ENCODE measurements around the gene SLC25A19.

The SLC25A19 gene

DNA sequence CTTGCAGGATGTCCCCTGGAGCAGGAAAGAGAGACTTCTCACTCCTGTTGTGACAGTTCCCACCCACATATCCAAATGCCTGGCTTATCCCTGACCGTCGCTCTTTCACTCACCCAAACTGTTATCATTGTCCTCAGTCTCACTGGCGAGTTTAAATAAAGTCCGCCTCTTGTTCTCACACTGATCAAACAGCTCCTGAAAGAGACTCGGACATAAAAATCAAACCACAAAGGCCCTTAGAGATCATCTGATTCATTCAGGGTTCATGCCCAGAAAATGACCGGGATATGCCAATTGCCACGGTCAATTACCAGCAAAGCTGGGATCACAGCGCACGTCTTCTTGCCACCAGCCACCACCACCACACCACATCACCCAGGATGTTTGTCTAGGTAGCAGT is 47.7 kb downstream of the SLC25A19 start:
- DNase-seq (ENCODE audit: low spot score) = no peak

DNA sequence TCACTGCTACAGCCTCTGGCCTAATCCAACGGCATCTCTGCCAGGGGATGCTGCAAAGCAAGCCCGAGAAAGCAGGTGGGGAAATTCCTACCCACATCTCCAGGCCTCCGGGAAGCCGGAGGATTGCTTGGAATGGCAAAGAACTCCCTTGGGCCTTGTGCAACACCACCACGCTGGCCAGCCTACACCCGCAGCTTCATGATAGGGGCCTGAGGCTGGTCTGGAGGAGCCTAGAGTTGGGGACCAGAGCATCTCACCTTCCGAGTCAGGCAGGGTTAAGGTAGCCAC is 48.1 kb downstream of the SLC25A19 start:
- no peak for DNase-seq (ENCODE audit: low spot score)

DNA sequence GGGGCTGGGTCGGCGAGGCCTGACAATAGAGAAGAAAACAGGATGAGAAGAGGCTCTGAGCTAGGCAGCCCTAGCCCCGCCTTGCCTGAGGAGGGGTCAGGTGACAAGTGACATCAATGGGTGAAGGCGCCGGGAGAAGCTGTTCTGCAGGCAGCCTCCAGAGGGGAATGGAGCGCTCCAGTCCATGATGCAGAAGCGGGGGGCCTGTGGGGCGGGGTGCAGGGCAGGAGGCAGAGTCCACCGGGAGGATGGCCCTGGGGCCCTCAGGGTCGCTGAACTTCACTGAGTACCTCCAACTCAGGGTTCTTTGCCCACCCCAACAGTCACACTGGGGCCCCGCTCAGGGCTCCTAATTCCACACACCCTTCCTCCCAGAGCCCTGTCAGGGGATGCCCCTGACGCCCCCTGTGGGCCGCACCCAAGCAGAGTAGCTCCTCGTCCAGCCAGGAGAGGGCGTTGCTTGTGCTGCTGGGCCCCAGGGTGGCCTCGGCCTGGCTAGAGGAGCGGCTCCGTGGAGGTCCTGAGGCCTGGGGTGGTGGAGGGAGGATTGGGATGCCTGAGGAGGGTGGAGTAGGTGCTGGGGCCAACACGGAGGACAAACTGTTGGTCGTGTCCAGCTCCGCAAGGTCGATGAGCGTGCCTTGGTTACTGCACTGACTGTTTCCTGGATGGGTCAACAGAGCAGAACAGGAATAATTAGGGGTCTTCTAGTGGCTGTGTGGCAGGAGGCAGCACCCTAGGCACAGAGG is 48.7 kb downstream of the SLC25A19 start:
- no peak for DNase-seq (ENCODE audit: low spot score)

DNA sequence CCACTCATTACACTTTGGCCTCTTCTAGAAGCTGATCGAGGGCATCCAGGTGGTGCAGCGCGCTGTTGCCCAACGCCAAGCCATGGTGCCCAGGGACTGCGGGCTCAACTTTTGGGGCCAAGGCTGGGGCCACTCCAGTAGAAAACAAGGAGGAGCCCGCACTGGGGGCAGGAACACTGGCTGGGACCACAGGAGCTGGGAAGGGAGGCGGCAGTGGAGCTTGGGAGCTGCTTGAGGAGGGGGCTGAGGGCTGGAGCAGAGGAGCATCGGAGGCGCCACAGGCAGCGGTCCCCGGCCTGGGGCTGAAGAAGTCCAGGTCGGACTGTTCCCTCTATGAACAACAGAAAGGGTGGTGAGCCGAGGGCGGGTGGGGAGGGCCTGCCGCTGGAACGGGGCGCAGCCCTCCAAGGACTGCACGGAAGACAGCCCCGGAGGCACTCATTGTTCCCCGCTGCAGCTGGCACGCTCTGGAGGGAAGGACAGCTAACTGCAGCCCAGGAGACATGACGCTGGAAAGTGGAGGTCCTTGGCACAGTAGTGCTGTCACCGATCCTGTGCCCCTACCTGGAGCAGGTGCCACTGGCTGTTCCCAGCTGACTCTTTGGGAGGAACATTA is 49.3 kb downstream of the SLC25A19 start:
- no peak for DNase-seq (ENCODE audit: low spot score)

DNA sequence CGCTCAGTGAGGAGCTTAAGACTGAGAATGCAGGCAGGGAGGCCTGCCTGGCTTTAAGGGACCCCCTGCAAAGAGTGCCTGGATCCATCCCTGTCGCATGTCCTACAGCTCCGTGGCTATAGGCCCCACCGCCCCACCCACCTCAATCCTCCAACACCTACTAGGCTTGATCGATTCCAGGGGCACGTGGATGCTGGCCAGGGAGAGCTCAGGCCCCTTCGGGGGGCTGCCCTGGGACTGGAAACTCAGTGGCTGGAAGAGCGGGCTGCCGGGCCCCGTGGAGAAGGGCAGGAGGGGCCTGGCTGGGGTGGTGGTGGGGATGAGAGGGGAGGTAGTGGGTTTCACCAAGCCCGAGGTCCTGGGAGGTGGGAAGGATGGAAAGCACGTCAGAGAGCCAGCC is 50.0 kb downstream of the SLC25A19 start:
- DNase-seq (ENCODE audit: low spot score) = no peak

DNA sequence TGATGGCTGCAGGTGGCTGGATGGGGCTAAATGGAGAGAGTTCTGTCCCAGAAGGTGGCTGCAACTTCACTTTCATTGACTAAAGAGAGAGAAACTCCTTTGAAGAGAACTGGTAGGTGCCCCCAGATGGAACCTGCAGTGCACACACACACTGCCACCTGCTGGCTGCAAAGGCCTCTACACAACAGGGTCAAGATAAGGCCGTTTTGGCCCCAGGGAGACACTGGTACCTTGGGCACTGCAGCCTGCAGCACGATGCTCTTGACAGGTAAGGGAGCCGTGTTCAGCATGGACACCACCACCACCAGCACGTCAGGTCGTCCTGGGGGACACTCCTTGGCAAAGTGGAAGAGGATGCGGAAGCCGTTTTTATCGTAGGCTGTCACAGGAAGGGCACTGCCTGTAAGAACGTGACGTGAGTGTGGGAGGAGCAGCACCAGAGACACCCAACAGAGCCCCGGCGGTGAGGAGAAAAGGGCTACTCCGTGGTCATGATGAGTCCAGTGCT is 50.5 kb downstream of the SLC25A19 start:
- no peak for DNase-seq (ENCODE audit: low spot score)

DNA sequence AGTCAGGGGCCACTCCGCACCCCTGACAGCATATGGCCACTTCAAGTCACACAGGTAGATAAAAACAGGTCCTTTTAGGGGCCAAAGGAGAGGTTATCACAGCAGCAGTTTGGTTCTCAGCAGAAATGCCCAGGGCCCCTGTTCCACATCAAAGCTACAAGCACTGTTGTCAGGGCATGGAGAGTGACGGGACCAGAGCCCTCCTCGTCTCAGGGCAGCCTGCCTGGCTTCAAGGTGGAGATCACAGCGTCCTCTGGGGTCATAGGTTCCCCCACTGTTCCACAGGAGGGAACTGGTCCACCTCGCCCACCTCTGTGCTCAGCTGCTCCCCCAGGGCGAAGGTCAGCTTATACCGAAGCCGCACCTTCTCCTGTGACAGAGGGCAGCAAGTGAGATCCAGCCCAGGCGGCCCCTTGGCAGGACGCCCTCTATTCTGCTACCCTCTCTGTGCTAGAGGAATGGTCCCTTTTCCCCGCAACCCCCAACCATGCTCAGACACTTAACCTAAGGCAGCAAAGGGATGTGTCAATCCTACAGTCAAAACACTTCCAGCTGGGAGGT is 51.1 kb downstream of the SLC25A19 start:
- no peak for DNase-seq (ENCODE audit: low spot score)

DNA sequence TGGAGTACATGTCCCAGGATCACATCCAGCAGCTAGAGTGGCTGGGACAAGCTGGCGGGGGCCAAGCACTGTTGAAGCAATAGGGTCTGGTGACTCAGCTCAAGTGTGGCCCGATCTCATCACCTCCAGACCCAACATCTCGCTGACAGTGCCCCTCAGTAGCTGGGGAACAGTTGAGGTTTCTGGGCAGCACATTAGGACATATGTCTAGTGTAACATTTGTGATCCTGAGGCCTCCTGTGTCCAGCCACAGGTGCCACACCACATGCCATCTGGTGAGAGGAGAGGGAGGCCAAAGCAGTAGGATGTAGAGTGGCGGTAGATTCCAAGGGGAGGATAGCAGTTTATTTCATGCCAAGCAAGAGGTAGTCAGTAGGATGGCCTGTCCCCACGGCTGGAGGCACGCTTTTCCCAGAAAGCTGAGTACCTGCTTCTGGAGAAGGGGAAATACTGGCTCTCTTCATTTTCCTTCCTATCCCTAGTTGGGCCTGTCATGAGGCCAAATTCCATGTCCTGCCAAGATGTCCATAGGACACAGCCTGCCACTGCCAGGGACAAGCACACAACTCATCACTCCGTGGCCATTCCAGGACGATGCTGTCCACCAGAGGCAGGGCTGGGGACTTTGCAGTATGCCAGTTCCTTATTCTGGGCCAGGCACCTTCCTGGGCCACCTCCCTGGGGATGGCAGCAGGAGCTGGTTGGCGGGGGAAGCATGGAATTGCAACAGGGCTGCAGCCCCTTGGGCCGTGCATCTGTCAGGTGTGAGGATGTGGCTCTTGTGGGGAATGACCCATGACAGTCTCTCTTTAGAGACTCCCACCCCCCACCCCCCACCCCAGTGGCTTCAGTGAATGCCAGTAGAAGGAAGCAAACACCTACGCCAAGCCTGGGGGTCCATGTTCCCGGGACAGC is 51.9 kb downstream of the SLC25A19 start:
- DNase-seq (ENCODE audit: low spot score) = no peak

DNA sequence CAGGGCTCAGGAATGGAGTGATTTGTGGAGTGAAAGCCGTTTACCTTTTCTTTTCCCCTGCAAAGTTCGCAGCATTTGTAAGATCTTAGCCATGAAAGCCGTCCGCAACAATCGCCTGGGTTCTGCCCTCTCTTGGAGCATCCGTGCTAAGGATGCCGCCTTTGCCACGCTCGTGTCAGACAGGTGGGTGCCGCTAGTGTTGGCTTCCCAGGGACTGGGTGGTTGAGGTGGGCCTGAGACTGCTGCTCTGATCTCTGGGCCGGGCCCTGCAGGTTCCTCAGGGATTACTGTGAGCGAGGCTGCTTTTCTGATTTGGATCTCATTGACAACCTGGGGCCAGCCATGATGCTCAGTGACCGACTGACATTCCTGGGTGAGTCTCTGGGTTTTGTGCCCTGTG is 56.4 kb downstream of the SLC25A19 start:
- no peak for DNase-seq (ENCODE audit: low spot score)

DNA sequence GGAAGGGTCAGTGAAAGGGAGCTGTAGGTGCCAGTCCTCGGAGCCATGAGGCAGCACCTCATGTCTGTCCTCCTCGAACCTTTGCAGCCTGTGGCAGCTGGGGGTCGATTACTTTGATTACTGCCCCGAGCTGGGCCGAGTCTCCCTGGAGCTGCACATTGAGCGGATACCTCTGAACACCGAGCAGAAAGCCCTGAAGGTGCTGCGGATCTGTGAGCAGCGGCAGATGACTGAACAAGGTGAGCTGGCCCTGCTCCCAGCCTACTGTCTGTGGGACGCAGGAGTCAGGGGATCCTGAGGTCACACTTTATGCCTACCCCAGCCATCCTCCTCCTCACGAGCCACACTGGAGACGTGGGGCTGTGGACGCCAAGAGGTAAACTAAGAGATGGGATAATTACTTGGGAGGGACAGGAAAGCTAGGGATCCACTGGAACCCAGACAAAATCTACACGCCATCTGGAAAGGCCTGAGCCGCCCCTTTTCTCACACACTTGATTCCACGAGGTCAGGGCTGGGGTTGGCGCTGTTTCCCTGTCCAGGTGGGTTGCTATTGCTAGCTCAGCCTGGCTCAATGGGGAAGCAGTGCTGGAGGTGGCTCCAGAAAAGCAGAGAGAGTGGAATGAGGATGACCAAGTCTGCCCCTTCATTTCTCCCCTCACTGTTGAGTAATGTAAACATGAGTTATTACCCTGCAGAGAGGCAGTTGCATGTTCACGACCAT is 57.3 kb downstream of the SLC25A19 start:
- no peak for DNase-seq (ENCODE audit: low spot score)

DNA sequence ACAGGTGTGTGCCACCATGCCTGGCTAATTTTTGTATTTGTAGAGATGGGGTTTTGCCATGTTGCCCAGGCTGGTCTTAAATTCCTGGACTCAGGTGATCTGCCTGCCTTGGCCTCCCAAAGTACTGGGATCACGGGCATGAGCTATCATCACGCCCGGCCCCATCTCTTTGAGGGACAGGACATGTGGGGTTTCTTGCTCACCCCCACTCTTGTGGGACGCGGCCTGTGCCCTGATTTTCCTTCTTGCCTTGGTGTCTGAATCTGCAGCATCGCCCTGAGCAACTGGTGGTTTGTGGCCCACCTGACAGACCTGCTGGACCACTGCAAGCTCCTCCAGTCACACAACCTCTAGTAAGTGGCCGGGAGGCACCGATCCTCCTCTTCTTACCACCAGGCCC is 58.2 kb downstream of the SLC25A19 start:
- DNase-seq (ENCODE audit: low spot score) = no peak

DNA sequence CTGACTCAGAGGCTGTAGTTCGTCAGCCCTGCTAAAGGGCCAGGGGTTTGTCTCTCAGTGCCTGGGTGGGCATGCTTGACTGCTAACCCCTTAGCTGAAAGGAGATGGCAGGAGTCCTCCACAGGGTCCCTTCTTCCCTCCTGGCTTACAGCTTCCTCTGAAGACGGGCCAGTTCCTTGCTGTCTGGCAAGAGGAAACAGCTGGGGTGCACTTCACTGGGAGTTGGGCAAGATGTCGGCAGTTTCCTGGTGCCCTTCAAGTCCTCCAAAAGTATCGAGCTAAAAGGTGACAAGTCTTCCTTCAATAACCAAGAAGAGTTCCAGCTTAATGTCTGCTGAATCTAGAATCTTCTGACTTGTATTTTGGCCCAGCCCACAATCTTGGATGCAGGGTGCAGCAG is 60.4 kb downstream of the SLC25A19 start:
- DNase-seq (ENCODE audit: low spot score) = no peak

DNA sequence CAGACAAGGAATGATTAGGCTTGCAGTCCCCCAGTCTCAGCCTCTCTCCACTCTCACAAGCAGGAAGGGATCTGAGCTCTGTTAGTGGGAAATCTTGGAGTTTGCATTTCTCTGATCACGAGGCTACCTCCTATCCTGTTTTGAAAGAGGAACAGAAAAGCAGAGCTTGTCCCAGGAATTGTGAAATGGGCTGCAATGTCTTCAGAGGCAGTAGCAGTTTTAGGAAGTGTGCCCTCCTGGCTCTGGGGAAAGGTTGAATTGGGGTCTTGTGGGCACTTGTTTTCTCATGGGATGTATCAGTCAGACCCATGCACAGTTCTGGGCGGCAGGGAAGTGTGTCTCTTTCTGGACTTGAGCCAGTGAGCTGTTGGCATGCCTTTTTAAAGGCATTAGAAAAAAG is 60.9 kb downstream of the SLC25A19 start:
- DNase-seq (ENCODE audit: low spot score) = no peak

DNA sequence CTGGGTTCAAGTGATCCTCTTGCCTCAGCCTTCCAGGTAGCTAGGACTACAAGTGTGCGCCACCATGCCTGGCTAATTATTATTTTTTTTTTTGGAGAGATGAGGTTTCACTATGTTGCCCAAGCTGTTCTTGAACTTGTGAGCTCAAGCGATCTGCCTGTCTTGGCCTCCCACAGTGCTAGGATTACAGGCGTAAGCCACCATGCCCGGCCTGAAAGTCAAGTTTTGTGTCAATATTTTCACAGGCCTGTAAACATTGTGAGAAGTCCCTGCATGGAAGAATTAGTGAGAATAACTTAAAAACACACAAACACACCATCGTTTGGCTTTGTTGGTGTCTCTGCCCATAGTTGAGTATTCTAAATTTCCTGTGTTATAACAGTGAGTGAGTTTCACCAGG is 61.5 kb downstream of the SLC25A19 start:
- DNase-seq (ENCODE audit: low spot score) = no peak

DNA sequence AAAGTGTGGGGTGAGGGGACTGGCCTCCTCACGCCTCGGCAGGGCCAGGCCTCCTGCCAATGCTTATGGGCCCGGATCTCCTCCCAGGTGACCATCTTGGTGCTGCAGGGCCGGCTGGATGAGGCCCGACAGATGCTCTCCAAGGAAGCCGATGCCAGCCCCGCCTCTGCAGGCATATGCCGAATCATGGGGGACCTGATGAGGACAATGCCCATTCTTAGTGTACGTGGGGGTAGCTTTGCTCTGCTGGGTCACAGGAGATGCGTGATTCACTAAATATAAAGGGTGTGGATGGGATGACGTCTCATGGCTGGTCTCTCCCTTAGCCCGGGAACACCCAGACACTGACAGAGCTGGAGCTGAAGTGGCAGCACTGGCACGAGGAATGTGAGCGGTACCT is 64.2 kb downstream of the SLC25A19 start:
- DNase-seq (ENCODE audit: low spot score) = no peak

Measured in left forelimb (tissue), 1 donor.